Effector CD8-positive, alpha-beta T cell (primary cell): ENCODE data around the gene TTL.

Source experiments
- DNase-seq: peaks from one replicate; lab custom pipeline; 2025; lab: John Stamatoyannopoulos, UW

The TTL gene

GRCh38 chr2:112583497-112584133 lies 101.7 kb downstream of the TTL start:
- no peak for DNase-seq

- peak; percentile 84 for DNase-seq
Observed at GRCh38 chr2:112584134-112584890, 102.4 kb downstream of the TTL start, which contains the start of gene CHCHD5. CHCHD5 (plus strand) TSS chr2:112584609; CDS start chr2:112584648, 39 bp downstream.

GRCh38 chr2:112584891-112585250 lies 102.9 kb downstream of the TTL start:
- DNase-seq = no peak

GRCh38 chr2:112585400-112585799 lies 103.4 kb downstream of the TTL start:
- DNase-seq = no peak

GRCh38 chr2:112585873-112586464 lies 104.0 kb downstream of the TTL start:
- no peak for DNase-seq

- DNase-seq = no peak
Observed at GRCh38 chr2:112588611-112589045, 106.7 kb downstream of the TTL start.
